GM18861 (cell line): ENCODE measurements around the gene U2SURP.
A peak's percentile ranks its signal among the peaks of the same experiment; 100 is the strongest.
"Not testable (repeated sequence)": the region's sequence is repeated elsewhere in the genome, so short reads cannot be mapped to it uniquely, and the experiment has no call there.

Source experiments
- ATAC-seq: cut with Tn5 transposase; IDR thresholded peaks from one replicate; pipeline ENCODE4 v1.9.1; 2021; ENCODE audit not compliant: unreplicated experiment

Gene U2SURP

DNA sequence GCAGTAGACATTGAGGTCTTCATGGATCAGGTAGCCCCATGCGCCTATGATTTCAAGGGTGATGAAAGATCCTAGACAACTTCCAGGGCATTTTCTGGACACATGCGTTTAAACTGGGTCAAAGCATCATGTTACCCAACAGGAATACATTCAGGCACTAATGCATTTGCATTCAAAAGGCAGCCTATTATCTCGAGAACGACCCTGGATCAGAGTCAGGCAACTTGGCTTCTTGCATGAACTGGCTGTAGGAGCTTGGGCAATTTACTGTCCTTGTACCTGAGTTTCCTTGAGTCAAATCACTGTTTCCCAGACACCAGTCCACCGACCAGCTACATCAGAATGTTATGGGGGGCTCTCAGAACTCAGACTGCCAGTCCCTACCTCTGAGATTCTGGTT lies 66.7 kb downstream of the U2SURP start:
- no peak for ATAC-seq

DNA sequence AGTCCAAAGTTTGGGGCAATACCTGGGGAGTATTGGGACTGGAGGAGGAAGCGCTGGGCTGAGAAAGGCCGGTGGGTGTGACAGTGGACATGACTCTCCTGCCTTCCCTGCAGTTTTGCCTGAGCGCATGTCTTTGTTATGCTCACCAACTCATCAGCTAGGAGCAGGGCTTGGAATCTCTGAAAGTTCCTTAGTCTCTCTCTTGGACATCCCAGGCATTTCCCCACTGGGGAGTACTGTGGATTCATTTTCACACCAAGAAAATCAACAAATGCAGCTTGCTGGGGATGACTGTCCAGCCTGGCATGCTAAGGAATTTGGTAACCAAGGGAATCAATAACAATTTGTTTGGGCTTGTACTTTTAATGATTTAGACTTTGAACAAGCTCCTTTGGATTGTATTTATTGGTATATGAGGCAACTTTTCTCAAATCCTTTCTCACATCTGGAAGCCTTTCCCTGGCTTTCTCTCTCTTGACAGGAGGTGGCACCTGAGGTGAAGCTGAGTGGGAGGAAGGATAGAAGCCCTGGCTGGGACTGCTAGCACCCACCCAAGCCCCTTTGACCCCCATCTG lies 69.7 kb downstream of the U2SURP start:
- ATAC-seq, result no peak

- ATAC-seq, result no peak
These were observed 70.4 kb downstream of the U2SURP start for GRCh38 chr3:143071776-143072175.

GRCh38 chr3:143072298-143073020 lies 71.1 kb downstream of the U2SURP start:
- ATAC-seq, result not testable (repeated sequence)

DNA sequence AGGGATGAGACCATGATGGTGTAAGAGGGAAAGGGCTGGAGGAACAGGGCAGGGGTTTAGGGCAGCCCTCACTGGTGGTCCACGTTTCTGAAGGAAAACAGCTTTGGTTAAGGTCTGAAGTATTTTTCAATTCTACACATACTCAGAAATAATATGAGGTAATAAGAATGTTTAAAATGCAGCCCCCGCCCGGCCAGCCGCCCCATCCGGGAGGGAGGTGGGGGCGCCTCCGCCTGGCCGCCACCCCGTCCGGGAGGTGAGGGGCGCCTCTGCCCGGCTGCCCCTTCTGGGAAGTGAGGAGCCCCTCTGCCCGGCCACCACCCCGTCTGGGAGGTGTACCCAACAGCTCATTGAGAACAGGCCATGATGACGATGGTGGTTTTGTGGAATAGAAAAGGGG lies 72.2 kb downstream of the U2SURP start:
- not testable (repeated sequence) for ATAC-seq

GRCh38 chr3:143073983-143074382 lies 72.6 kb downstream of the U2SURP start:
- ATAC-seq, result not testable (repeated sequence)

DNA sequence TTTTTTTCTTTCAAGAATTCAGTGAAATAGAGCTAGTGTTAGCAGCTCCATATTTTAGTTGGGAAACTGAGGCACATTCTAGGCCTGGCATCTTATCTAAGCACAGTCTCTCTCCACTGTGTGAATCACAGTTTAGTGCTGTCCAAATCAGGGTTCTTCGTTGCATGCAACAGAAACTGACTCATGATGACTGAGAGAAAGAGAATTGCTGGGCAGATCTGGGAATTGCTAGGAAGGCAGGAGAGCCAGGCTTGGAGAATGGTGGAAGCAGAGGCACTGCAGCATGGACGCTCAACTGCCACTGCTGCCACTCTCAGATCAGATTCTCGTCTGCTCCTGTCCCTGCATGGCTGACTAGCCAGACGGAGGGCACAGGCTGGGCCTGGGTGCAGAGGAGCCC lies 77.5 kb downstream of the U2SURP start:
- no peak for ATAC-seq

GRCh38 chr3:143080196-143080595 lies 78.8 kb downstream of the U2SURP start:
- no peak for ATAC-seq

- ATAC-seq, result no peak
These were observed 80.0 kb downstream of the U2SURP start for GRCh38 chr3:143081365-143081764.

DNA sequence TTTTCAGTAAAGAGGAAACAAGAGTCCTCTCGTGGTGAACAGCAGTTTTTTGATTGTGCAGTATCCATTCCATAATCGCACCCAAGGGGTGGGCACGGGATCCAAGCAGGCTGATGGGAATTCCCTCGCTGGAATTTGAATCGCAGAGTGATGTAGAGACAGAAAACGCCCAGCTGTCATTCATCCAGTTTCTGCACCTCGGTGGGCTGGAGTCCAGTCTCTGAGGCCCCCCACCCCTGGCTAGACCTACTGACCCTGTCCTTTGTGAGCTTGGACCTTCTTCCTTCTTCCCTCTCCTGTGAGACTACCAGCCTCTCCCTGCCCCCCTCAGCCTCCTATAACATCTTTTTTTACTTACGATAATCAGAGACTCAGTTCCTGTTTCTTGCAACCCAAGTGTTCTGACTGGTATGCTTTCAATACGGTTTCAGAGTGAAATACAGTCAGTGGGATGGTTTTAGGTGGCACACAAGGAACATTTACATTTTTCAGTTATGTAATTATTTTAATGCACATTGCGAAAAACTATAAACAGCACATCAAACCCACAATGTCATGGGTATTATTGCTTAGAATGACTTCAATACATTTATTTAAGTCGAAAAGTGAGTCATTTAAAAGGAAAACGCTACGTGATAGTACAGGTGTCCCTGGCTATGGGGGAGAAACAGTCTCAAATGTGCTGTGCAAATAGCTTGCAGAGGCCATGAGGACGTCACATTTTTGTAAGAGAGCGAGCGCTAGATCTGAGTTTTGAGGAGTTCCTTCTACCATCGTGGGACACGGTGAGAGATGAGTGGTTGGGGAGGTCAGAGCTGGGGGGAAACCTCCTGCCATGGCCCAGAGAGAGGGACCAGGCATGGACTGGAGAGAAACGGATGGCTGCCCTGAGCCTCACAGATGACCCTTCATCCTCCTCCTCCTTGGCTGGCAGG lies 80.7 kb downstream of the U2SURP start:
- peak; percentile 80 for ATAC-seq

DNA sequence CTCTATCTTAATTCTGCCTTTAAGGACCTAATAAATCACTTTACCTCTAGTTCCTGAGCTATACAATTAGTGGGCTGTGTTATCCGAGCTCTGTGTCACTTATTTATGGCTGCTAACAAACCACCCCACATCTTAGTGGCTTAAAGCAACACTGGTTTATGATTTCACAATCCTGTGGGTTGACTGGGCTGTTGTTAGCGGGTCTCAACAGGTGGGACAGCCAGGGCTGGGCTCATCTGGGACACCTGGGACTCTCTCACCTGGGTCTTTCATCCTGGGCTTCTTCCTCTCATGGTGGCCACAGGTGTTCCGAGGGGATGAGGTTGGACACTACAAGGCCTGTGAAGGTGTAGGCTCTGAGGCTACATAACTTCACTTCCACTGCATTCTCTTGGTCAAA lies 82.4 kb downstream of the U2SURP start:
- ATAC-seq, result no peak

DNA sequence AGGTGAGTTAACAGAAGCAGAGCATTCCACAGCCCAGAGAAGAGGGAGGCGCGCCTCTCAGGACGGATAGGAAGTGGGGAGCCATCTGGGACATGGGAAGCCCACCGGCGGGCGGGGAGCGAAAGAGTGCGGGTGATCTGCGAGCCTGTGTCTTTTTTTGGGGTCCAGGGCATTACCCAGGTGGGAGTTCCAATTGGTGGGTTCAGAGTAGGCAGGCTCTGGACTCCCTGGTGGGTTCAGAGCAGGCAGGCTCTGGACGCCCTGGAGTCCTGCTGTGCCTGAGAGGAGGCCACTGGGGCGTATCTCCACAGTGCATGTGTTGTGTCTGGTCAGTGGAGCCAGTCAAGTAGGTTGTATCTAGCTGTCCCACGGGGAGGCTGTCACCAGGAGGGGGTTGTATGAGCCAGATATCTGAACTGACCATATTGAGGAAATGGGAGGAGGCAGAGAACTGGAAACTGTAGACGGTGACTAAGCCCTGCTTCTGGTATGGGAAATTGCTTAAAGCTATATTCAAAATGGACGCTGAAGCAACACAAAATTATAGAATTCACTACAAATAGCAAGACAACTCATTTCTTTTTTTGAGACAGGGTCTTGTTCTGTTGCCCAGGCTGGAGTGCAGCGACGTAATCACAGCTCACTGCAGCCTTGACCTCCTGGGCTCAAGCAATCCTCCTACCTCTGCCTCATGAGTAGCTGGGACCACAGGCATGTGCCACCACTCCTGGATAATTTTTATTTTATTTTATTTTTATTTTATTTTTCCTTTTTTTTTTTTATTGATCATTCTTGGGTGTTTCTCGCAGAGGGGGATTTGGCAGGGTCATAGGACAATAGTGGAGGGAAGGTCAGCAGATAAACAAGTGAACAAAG lies 83.7 kb downstream of the U2SURP start:
- peak; percentile 63 for ATAC-seq

DNA sequence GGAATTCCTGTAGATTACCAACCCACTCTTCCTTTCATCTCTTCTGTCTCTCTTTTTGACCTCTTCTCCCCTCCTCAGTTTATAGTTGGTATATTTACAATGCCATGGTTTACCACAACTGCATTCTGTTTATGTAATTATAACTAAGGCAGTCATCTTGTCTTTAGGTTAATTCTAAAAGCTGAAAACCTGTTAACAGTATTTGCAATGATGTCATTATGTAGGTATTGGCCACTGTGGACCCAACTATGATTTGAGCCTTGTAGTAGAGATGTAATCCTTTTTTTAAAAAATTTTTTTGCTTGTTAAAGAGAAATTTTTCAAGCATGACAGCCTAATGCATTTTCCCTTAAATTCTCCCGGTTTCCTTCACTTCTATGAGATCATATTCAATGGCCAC lies 87.5 kb downstream of the U2SURP start:
- no peak for ATAC-seq

DNA sequence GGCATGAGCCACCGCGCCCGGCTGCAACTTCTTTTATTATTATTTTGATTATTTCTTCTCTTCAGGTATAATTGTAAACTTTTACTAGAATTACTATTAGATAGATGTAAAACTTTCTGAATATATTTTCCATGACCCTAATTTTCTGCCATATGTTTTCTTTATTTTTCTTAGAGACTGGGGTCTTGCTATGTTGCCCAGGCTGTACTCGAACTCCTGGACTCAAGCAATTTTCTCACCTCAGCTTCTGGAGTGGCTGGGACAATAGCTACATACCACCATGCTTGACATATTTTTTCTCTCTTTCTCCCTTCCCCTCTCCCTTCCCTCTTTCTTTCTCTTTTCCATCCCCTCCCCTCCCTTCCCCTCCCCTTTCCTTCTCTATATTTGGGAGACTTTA lies 88.6 kb downstream of the U2SURP start:
- no peak for ATAC-seq

GRCh38 chr3:143090486-143090885 lies 89.1 kb downstream of the U2SURP start:
- ATAC-seq, result no peak

DNA sequence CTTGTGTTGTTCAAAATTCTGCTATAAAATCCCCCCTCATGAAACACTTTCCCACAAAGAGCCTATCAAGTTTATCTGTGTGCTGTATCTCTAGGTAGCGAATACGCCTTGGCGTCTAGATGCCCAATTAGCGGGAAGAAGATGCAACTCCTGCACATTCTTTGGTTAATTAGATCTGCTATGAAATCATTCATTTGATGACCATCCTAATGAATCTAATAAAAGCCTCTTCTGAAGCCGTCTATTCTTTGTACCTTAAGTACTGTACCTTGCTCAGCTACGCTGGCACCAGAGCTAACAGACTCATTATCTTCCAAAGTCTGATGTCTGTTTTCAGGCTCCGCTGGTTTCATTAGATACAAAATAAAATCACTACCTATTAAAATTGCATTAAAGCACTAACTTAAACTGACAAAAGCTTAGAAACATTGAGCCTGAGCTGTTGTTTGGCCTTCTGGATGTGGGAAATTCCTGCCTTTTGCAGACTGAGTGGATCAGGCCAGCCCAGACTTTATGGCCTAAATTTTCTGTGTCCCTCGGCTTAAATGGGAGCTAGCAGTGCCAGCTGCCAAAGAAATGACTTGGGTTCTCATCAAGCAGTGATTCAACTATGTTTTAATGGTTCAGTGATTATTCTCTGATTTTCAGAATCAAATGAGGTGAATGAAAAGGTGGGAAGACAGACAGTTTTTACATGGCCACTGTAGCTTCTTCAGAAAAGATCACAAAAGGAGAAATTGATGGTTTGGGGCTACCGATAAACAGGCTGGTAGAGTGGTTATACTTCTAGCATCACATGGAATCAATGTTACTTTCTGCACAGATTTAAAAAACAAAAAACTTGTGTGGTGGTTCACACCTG lies 89.8 kb downstream of the U2SURP start:
- no peak for ATAC-seq

GRCh38 chr3:143092191-143092590 lies 90.8 kb downstream of the U2SURP start:
- no peak for ATAC-seq

DNA sequence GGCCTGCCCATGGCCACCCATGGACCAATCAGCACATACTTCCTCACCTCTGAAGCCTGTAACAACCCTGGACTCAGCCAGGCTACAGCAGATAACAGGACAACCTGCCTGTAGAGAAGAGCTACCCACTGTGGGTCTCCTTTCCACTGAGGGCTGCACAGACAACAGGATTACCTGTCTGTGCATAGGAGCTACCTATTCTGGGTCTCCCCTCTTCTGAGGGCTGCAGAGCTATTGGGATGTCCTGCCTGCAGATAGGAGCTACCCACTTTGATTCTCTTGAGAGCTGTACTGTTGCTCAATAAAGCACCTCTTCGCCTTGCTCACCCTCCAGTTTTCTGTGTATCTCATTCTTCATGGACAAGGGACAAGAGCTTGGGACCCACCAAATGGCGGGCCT lies 94.4 kb downstream of the U2SURP start:
- no peak for ATAC-seq

GRCh38 chr3:143098032-143098764 lies 96.8 kb downstream of the U2SURP start:
- ATAC-seq, result no peak
